Keratinocyte (primary cell): ENCODE results near the gene ITIH3. TPM values are rescaled to one million over a fixed set of nuclear protein-coding genes. Genes with fewer than 3 reads are reported as not detected.

Experiments
- DNase-seq: peaks from one replicate; pipeline ENCODE4 v3.0.0-alpha.2; 2011; ENCODE audit warnings: low read depth, missing footprints, low spot score
- FAIRE-seq: peaks from 2 replicates; lab custom pipeline; 2011; peaks lifted over from hg19 to GRCh38; lab: Jason Lieb, UNC
- H2AFZ ChIP-seq: 2 replicates; pipeline ENCODE4 v1.6.0; 2012; ENCODE audit warnings: low read length, control low read depth, inconsistent platforms; ENCODE audit not compliant: control insufficient read depth
- H3K27ac ChIP-seq: 2 replicates; pipeline ENCODE4 v1.5.1; 2011; ENCODE audit warnings: low read length; ENCODE audit not compliant: control insufficient read depth, insufficient read depth
- H3K27me3 ChIP-seq: 3 replicates; pipeline ENCODE4 v1.6.0; 2011; ENCODE audit warnings: low read length; ENCODE audit not compliant: control insufficient read depth, insufficient read depth; ENCODE audit errors: extremely low read depth
- H3K36me3 ChIP-seq, 2 experiments: 2 replicates in 1 of 2; 3 replicates in 1 of 2; pipeline ENCODE4 v1.5.1; 2011; ENCODE audit warnings: low read length in 2 of 2, mild to moderate bottlenecking in 1 of 2; ENCODE audit not compliant: control insufficient read depth in 2 of 2, insufficient read depth in 2 of 2; ENCODE audit errors: extremely low read depth in 1 of 2
- H3K4me1 ChIP-seq: 3 replicates; pipeline ENCODE4 v1.5.1; 2011; ENCODE audit warnings: low read length; ENCODE audit not compliant: control insufficient read depth, insufficient read depth; ENCODE audit errors: extremely low read depth
- H3K4me2 ChIP-seq: 3 replicates; pipeline ENCODE4 v1.6.0; 2011; ENCODE audit warnings: low read depth, low read length; ENCODE audit not compliant: control insufficient read depth, insufficient read depth; ENCODE audit errors: extremely low read depth
- H3K4me3 ChIP-seq, 3 experiments: fragments of 200-600 bp in 1 of 3; sonication (generic) in 1 of 3; 2 replicates in 2 of 3; 3 replicates in 1 of 3; pipeline ENCODE4 v1.5.1; 2011 to 2016; ENCODE audit warnings: low read length in 3 of 3, mild to moderate bottlenecking in 3 of 3, control low read depth in 2 of 3, inconsistent platforms in 1 of 3, low read depth in 1 of 3, mixed read lengths in 1 of 3, mixed run types in 1 of 3, moderate library complexity in 1 of 3; ENCODE audit not compliant: control insufficient read depth in 2 of 3, insufficient read depth in 2 of 3; ENCODE audit errors: extremely low read depth in 1 of 3
- H3K79me2 ChIP-seq: 2 replicates; pipeline ENCODE4 v1.6.0; 2012; ENCODE audit warnings: low read length; ENCODE audit not compliant: control insufficient read depth, insufficient read depth
- H3K9ac ChIP-seq: 3 replicates; pipeline ENCODE4 v1.6.0; 2011; ENCODE audit warnings: low read length; ENCODE audit not compliant: control insufficient read depth, insufficient read depth; ENCODE audit errors: extremely low read depth
- H3K9me1 ChIP-seq: 3 replicates; pipeline ENCODE4 v1.6.0; 2011; ENCODE audit warnings: low read length; ENCODE audit not compliant: control insufficient read depth, insufficient read depth; ENCODE audit errors: extremely low read depth
- H3K9me3 ChIP-seq: 2 replicates; pipeline ENCODE4 v1.5.1; 2012; ENCODE audit warnings: low read depth, low read length; ENCODE audit not compliant: control insufficient read depth
- H4K20me1 ChIP-seq: 3 replicates; pipeline ENCODE4 v1.6.0; 2011; ENCODE audit warnings: low read length; ENCODE audit not compliant: control insufficient read depth, insufficient read depth; ENCODE audit errors: extremely low read depth
- EZH2 ChIP-seq: IDR thresholded peaks from one replicate; pipeline ENCODE4 v1.6.1; 2012; ENCODE audit warnings: inconsistent platforms, mild to moderate bottlenecking, low read length, moderate library complexity
- dilution Hi-C: fragments of 300-500 bp; cut with MboI; formaldehyde crosslinking; loops from one replicate; pipeline ENCODE4 v1.7.0; 2020; ENCODE audit warnings: low sequenced_read_pairs; ENCODE audit not compliant: extremely low pct_ligation_motif_present
- polyA plus RNA-seq, 5 experiments: library from polyadenylated mRNA; depleted of rRNA in 3 of 5; stranded (reverse) in 3 of 5; stranded (forward) in 1 of 5; unstranded in 1 of 5; fragments of >200 nt; gene quantifications; 1 replicate in 1 of 5; 2 replicates in 3 of 5; 3 replicates in 1 of 5; pipeline versions ENCODE4 v1.2.1 to v1.2.3, GENCODE V29; 2011 to 2012; ENCODE audit warnings: missing spikeins in 2 of 5, low read depth in 1 of 5, low replicate concordance in 1 of 5
- TF ChIP-seq, protein P1 (sequence below), 3 experiments: IDR thresholded peaks in 1 of 3; conservative IDR thresholded peaks in 1 of 3; optimal IDR thresholded peaks in 1 of 3; 2 replicates in 2 of 3; 3 replicates in 1 of 3; pipeline versions ENCODE3 to v1.5.1; 2011; ENCODE audit warnings: low read length in 3 of 3, mild to moderate bottlenecking in 3 of 3, moderate library complexity in 2 of 3, control low read depth in 1 of 3, inconsistent platforms in 1 of 3; ENCODE audit not compliant: insufficient read depth in 2 of 3; ENCODE audit errors: extremely low read depth in 1 of 3

The ITIH3 gene
- polyA plus RNA-seq, 1 donor (not counting 4 experiments of a cell fraction or from before 2014, with no cell fraction given): not detected

DNA sequence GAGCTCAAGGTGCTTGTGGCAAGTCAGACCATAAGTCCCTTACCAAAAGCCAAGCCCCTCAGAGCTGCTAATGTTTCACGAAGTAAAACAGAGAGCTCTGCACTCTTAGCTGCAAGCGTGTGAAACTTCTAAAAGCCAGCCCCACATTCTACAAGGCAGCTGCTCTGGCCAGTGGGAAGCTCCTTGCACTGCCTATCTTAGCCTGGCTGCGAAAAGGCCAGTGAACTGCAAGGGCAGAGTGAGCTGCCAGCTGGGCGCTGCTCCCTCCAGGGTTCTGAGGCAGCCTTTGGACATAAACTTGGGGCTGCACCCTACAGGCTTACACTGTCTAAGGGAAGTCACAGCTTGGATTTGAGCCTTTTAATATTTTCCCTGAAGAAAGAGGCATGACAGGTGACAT is 42.4 kb downstream of the ITIH3 start:
- Histone ChIP-seq H2AFZ (no peak overlapping the region), H3K9me3 (no peaks in the 10 kb centered on the region), H3K27ac (no peak overlapping the region), H3K36me3 (peaks cover 0 to 7% of the 10 kb centered on the region in 2 experiments), H3K4me1 (no peaks in the 10 kb centered on the region), H3K9me1 (no peaks in the 10 kb centered on the region), H3K9ac (no peak overlapping the region), H3K79me2 (no peaks in the 10 kb centered on the region), H3K4me2 (no peak overlapping the region), H3K4me3 (no peak overlapping the region), H4K20me1 (no peaks in the 10 kb centered on the region), H3K27me3 (no peaks in the 10 kb centered on the region)
- FAIRE-seq: no peak
- TF ChIP-seq EZH2: no peak
- TF ChIP-seq, protein P1, sequence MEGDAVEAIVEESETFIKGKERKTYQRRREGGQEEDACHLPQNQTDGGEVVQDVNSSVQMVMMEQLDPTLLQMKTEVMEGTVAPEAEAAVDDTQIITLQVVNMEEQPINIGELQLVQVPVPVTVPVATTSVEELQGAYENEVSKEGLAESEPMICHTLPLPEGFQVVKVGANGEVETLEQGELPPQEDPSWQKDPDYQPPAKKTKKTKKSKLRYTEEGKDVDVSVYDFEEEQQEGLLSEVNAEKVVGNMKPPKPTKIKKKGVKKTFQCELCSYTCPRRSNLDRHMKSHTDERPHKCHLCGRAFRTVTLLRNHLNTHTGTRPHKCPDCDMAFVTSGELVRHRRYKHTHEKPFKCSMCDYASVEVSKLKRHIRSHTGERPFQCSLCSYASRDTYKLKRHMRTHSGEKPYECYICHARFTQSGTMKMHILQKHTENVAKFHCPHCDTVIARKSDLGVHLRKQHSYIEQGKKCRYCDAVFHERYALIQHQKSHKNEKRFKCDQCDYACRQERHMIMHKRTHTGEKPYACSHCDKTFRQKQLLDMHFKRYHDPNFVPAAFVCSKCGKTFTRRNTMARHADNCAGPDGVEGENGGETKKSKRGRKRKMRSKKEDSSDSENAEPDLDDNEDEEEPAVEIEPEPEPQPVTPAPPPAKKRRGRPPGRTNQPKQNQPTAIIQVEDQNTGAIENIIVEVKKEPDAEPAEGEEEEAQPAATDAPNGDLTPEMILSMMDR (optimal IDR thresholded peaks at IDR 0.05 in 1 of 3, IDR thresholded peaks at IDR 0.05 in 1 of 3, conservative IDR thresholded peaks at IDR 0.05 in 1 of 3; ENCODE audit: extremely low read depth in 1 of 3, insufficient read depth in 2 of 3, low read length in 3 of 3): no peak
- no peak for DNase-seq
- dilution Hi-C loops: no loop called here

DNA sequence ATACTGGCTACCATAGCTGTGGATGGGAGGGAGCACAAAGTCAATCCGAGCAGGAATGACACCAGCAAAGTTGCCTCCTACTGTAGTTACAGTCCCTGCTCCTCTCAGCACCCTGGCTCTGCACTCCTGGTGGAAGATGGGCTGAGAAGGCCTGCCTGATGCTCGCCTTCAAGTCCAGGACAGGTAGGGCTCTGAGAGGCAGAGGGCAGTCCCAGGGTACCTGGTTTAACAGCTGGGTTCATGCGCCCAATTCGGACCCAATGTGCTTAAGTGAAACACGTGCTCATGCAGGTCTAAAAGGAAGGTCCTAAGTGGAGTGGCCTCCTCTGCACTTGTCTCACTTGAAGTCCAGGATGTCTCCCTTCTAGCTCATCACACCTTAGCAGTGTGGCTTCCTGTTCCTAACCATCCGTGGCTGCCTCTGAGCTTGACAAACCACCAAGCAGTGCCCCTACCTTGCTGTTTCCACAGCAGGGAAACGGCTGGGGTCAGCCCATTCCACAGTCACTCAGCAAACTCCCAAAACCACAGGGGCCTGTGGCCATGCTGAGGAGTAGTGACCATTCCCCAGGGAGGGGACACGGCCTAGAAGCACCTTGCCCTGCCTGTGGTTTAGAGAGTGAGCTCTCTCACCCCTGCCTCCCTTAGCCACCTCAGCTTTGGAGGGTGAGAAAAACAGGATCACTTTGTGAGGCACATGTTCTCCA is 44.1 kb downstream of the ITIH3 start:
- no peak for FAIRE-seq

More for the DNA sequence above, 44.1 kb downstream of the ITIH3 start:
- H3K4me2 ChIP-seq: no peak overlapping the region
- H3K27ac ChIP-seq: no peak overlapping the region
- dilution Hi-C loops: no loop called here
- H3K36me3 ChIP-seq: peaks cover 0 to 6% of the 10 kb centered on the region in 2 experiments
- no peaks in the 10 kb centered on the region for H4K20me1 ChIP-seq
- no peaks in the 10 kb centered on the region for H3K9me3 ChIP-seq
- no peaks in the 10 kb centered on the region for H3K4me1 ChIP-seq
- DNase-seq: no peak
- no peak overlapping the region for H2AFZ ChIP-seq
- H3K79me2 ChIP-seq: no peaks in the 10 kb centered on the region
- H3K4me3 ChIP-seq: no peak overlapping the region
- H3K9ac ChIP-seq: no peak overlapping the region
- H3K9me1 ChIP-seq: no peaks in the 10 kb centered on the region
- TF ChIP-seq, protein P1 (optimal IDR thresholded peaks at IDR 0.05 in 1 of 3, IDR thresholded peaks at IDR 0.05 in 1 of 3, conservative IDR thresholded peaks at IDR 0.05 in 1 of 3; ENCODE audit: extremely low read depth in 1 of 3, insufficient read depth in 2 of 3, low read length in 3 of 3): no peak
- no peak for TF ChIP-seq EZH2
- H3K27me3 ChIP-seq: no peaks in the 10 kb centered on the region
